HPDE6-E6E7 (cell line): ENCODE measurements around the gene ENPP4.
"Not testable (repeated sequence)": the region's sequence is repeated elsewhere in the genome, so short reads cannot be mapped to it uniquely, and the experiment has no call there.

Experiments
- DNase-seq: peaks from one replicate; pipeline ENCODE4 v3.0.0; 2011; ENCODE audit warnings: missing footprints; ENCODE audit errors: extremely low spot score

Gene ENPP4

GRCh38 chr6:46129629-46130511 lies at the start of gene ENPP4:
ENPP4 (plus strand) TSS chr6:46129989; CDS start chr6:46139584, 9,595 bp downstream.
- DNase-seq: peak; percentile 96

- no peak for DNase-seq
These were observed 49.7 kb upstream of the ENPP4 start for GRCh38 chr6:46080111-46080510.

GRCh38 chr6:46085688-46086087 lies 44.1 kb upstream of the ENPP4 start:
- not testable (repeated sequence) for DNase-seq

- DNase-seq: peak; percentile 45
These were observed 39.4 kb upstream of the ENPP4 start for GRCh38 chr6:46090115-46091079.

- DNase-seq: no peak
These were observed 38.7 kb upstream of the ENPP4 start for GRCh38 chr6:46091080-46091478.

GRCh38 chr6:46095251-46095650 lies 34.5 kb upstream of the ENPP4 start:
- DNase-seq: no peak

GRCh38 chr6:46097366-46097765 lies 32.4 kb upstream of the ENPP4 start:
- no peak for DNase-seq

- DNase-seq: no peak
These were observed 31.1 kb upstream of the ENPP4 start for GRCh38 chr6:46098678-46099077.

- no peak for DNase-seq
These were observed 29.8 kb upstream of the ENPP4 start for GRCh38 chr6:46099952-46100351.

- no peak for DNase-seq
These were observed 27.7 kb upstream of the ENPP4 start for GRCh38 chr6:46102123-46102522.

- no peak for DNase-seq
These were observed 26.2 kb upstream of the ENPP4 start for GRCh38 chr6:46103441-46104115.

- no peak for DNase-seq
These were observed 25.6 kb upstream of the ENPP4 start for GRCh38 chr6:46104209-46104608.

- no peak for DNase-seq
These were observed 24.2 kb upstream of the ENPP4 start for GRCh38 chr6:46105568-46105967.

GRCh38 chr6:46113370-46113769 lies 16.4 kb upstream of the ENPP4 start:
- no peak for DNase-seq

GRCh38 chr6:46115634-46116033 lies 14.2 kb upstream of the ENPP4 start:
- no peak for DNase-seq

- no peak for DNase-seq
These were observed 13.5 kb upstream of the ENPP4 start for GRCh38 chr6:46116289-46116688.

GRCh38 chr6:46118157-46118556 lies 11.6 kb upstream of the ENPP4 start:
- DNase-seq: no peak

- no peak for DNase-seq
These were observed 11.0 kb upstream of the ENPP4 start for GRCh38 chr6:46118836-46119235.

- not testable (repeated sequence) for DNase-seq
These were observed 10.1 kb upstream of the ENPP4 start for GRCh38 chr6:46119679-46120078.

- DNase-seq: no peak
These were observed 1.3 kb upstream of the ENPP4 start for GRCh38 chr6:46128476-46128875.

- no peak for DNase-seq
These were observed 529 bp upstream of the ENPP4 start for GRCh38 chr6:46129291-46129628.

GRCh38 chr6:46130666-46131065 lies 877 bp downstream of the ENPP4 start:
- no peak for DNase-seq
